OCI-LY3 (cell line): ENCODE results near the gene DNAH10.
"Not testable (repeated sequence)": the region's sequence is repeated elsewhere in the genome, so short reads cannot be mapped to it uniquely, and the experiment has no call there.

Experiments
- H2AFZ ChIP-seq: fragments of 200-600, 300-600 bp; shearing (Covaris generic); 2 replicates; pipeline ENCODE4 v1.6.0; 2014; ENCODE audit warnings: antibody characterized with exemption, low read depth, low read length
- H3K27ac ChIP-seq: fragments of 200-600, 300-600 bp; sonication (generic); 2 replicates; pipeline ENCODE4 v1.5.1; 2014; ENCODE audit warnings: mild to moderate bottlenecking, low read length, moderate library complexity, mixed read lengths
- H3K27me3 ChIP-seq: fragments of 200-600, 300-600 bp; sonication (generic); 2 replicates; pipeline ENCODE4 v1.6.1; 2014; ENCODE audit warnings: low read depth, low read length, mixed read lengths
- H3K36me3 ChIP-seq: fragments of 200-600, 300-600 bp; sonication (generic); replicated peaks from 2 replicates; pipeline ENCODE3; 2014; ENCODE audit warnings: low read depth, low read length, mixed read lengths
- H3K4me1 ChIP-seq: fragments of 300-600, 200-600 bp; sonication (generic); 2 replicates; pipeline ENCODE4 v1.6.1; 2014; ENCODE audit warnings: low read length, mixed read lengths
- H3K4me2 ChIP-seq: fragments of 200-600, 300-600 bp; sonication (generic); 2 replicates; pipeline ENCODE4 v1.6.1; 2014; ENCODE audit warnings: low read length, mixed read lengths
- H3K4me3 ChIP-seq: fragments of 300-600, 200-600 bp; sonication (generic); 2 replicates; pipeline ENCODE4 v1.5.1; 2014; ENCODE audit warnings: antibody characterized with exemption, mild to moderate bottlenecking, low read length, moderate library complexity
- H3K79me2 ChIP-seq: fragments of 300-600, 200-600 bp; shearing (Covaris generic); 2 replicates; pipeline ENCODE4 v1.6.1; 2014; ENCODE audit warnings: mild to moderate bottlenecking, low read length, mixed read lengths
- H3K9ac ChIP-seq: fragments of 300-600, 200-600 bp; shearing (Covaris generic); 2 replicates; pipeline ENCODE4 v1.6.0; 2014; ENCODE audit warnings: mild to moderate bottlenecking, low read length, moderate library complexity
- H3K9me3 ChIP-seq: fragments of 200-600, 300-600 bp; shearing (Covaris generic); 2 replicates; pipeline ENCODE4 v1.6.1; 2014; ENCODE audit warnings: low read length, mixed read lengths; ENCODE audit not compliant: insufficient read depth
- H4K20me1 ChIP-seq: fragments of 200-600, 300-600 bp; sonication (generic); 2 replicates; pipeline ENCODE4 v1.6.1; 2016; ENCODE audit warnings: low read length, mixed read lengths; ENCODE audit not compliant: insufficient read depth
- CTCF ChIP-seq: fragments of 200-600, 300-600 bp; sonication (generic); IDR thresholded peaks from 2 replicates; pipeline ENCODE4 v1.5.1; 2014; ENCODE audit warnings: antibody characterized with exemption, low read length, low read depth
- EZH2phosphoT487 ChIP-seq: fragments of 200-600 bp; shearing (Covaris generic); IDR thresholded peaks from 2 replicates; pipeline ENCODE4 v1.6.1; 2018; ENCODE audit warnings: antibody characterized with exemption, mixed run types, low read depth

The DNAH10 gene

GRCh38 chr12:123787466-123787865, 25.4 kb downstream of the DNAH10 start:
- no peaks in the 10 kb centered on the region for H3K4me1 ChIP-seq
- no peak overlapping the region for H2AFZ ChIP-seq
- TF ChIP-seq CTCF: no peak
- no peak for TF ChIP-seq EZH2phosphoT487
- no peak overlapping the region for H3K4me2 ChIP-seq
- no peaks in the 10 kb centered on the region for H3K79me2 ChIP-seq
- no peaks in the 10 kb centered on the region for H4K20me1 ChIP-seq
- H3K27me3 ChIP-seq: peaks cover 12% of the 10 kb centered on the region
- H3K36me3 ChIP-seq: no peaks in the 10 kb centered on the region
- no peaks in the 10 kb centered on the region for H3K9me3 ChIP-seq
- H3K9ac ChIP-seq: no peak overlapping the region
- no peak overlapping the region for H3K4me3 ChIP-seq
- no peak overlapping the region for H3K27ac ChIP-seq

- Histone ChIP-seq H3K79me2 (no peaks in the 10 kb centered on the region), H3K9me3 (no peaks in the 10 kb centered on the region), H3K4me2 (no peak overlapping the region), H3K27ac (no peak overlapping the region), H3K4me1 (no peaks in the 10 kb centered on the region), H3K4me3 (no peak overlapping the region), H4K20me1 (no peaks in the 10 kb centered on the region), H2AFZ (no peak overlapping the region), H3K36me3 (no peaks in the 10 kb centered on the region), H3K27me3 (peaks cover 9% of the 10 kb centered on the region), H3K9ac (no peak overlapping the region)
- TF ChIP-seq CTCF (no peak), EZH2phosphoT487 (no peak)
These were observed 26.4 kb downstream of the DNAH10 start for GRCh38 chr12:123788541-123788940.

- not testable (repeated sequence) for H3K4me2 ChIP-seq, H3K9ac ChIP-seq, H3K27ac ChIP-seq, H4K20me1 ChIP-seq, H3K9me3 ChIP-seq, H3K36me3 ChIP-seq, H2AFZ ChIP-seq, H3K27me3 ChIP-seq, H3K4me3 ChIP-seq, H3K79me2 ChIP-seq, H3K4me1 ChIP-seq
These were observed 27.3 kb downstream of the DNAH10 start for GRCh38 chr12:123789422-123789821.

- no peaks in the 10 kb centered on the region for H3K79me2 ChIP-seq
- no peaks in the 10 kb centered on the region for H3K4me1 ChIP-seq
- no peak overlapping the region for H3K27ac ChIP-seq
- H3K36me3 ChIP-seq: no peaks in the 10 kb centered on the region
- H2AFZ ChIP-seq: no peak overlapping the region
- H3K9ac ChIP-seq: no peak overlapping the region
- no peaks in the 10 kb centered on the region for H3K9me3 ChIP-seq
- TF ChIP-seq CTCF (no peak), EZH2phosphoT487 (no peak)
- H3K4me3 ChIP-seq: no peak overlapping the region
- H3K4me2 ChIP-seq: no peak overlapping the region
- H3K27me3 ChIP-seq: peaks cover 4% of the 10 kb centered on the region; the same call in 1 of the 2 replicates
- H4K20me1 ChIP-seq: no peaks in the 10 kb centered on the region
These were observed 28.9 kb downstream of the DNAH10 start for GRCh38 chr12:123790905-123791467.
